Skeletal muscle cell (primary cell): ENCODE measurements around the gene STX11.

Experiments
- DNase-seq: peaks from one replicate; pipeline ENCODE4 v3.0.0-alpha.2; 2010; ENCODE audit warnings: low read depth
- H3K4me3 ChIP-seq: 2 replicates; pipeline ENCODE4 v1.5.1; 2011; ENCODE audit warnings: low read depth, mild to moderate bottlenecking, control low read depth, low read length, moderate library complexity

The STX11 gene

GRCh38 chr6:144195671-144196270 lies 45.5 kb downstream of the STX11 start:
- H3K4me3 ChIP-seq: no peak overlapping the region

GRCh38 chr6:144197919-144198318 lies 47.6 kb downstream of the STX11 start:
- H3K4me3 ChIP-seq: no peak overlapping the region
- no peak for DNase-seq

More at GRCh38 chr6:144195671-144196270, 45.5 kb downstream of the STX11 start:
- DNase-seq: no peak

- H3K4me3 ChIP-seq: no peak overlapping the region
- no peak for DNase-seq
Measured at GRCh38 chr6:144202879-144203468, 52.7 kb downstream of the STX11 start.

- no peak for DNase-seq
- no peak overlapping the region for H3K4me3 ChIP-seq
Measured at GRCh38 chr6:144211160-144211559, 60.8 kb downstream of the STX11 start.

DNA sequence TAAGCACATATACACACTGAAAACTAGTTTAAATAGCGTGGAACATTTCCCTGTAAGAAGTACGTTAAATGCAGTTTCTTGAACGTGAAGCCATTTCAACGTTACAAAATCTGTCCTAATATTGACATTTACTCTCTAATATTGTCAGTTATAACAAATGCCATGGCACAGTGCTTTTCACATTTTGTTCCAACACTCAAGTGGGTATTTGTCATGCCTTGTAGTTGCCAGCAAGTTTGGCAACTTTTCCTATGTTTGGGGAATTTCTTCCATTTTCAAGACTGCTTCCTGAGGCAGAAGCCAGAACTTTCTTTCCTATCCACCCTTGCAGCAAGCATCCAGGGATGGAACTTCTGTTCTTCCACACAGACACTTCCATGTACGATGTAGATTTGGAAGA lies 63.0 kb downstream of the STX11 start:
- no peak for DNase-seq
- H3K4me3 ChIP-seq: no peak overlapping the region

GRCh38 chr6:144214029-144214428 lies 63.7 kb downstream of the STX11 start:
- no peak for DNase-seq
- no peak overlapping the region for H3K4me3 ChIP-seq

DNA sequence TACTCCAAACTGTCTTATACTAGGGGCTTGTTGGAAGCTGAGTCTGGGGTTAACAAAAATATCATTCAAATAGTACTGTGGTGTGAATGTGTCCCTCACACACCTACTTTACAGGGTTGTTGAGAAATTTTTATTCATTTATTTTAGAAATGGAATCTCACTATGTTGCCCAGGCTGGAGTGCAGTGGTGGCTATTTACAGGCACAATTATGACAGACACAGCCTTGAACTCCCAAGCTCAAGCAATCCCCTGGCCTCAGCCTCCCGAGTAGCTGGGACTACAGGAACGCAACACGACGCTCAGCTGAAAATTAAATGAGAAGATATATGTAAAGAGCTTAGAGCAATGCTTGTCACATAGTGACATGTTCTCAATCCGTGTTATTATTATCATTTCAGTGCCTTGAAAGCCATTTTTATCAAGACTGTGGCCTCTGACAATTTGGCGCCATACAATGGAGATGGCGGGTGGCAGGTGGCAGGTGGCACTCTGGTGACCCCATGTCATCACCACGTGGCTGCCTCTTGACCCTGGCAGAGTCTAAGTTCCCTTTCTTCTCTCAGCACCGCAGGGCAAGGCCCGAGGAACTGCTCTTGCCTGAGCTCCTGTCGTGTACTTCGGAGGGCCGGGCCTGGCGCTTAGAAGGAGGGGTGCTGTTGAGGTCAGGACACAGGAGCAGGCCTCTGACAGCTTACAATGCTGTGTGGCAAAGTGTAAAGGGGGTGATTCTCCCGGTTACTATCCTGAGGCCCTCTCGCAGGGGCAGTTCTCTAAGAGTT lies 64.5 kb downstream of the STX11 start:
- H3K4me3 ChIP-seq: no peak overlapping the region
- no peak for DNase-seq

GRCh38 chr6:144215402-144215931 lies 65.2 kb downstream of the STX11 start:
- no peak for DNase-seq
- peak overlapping the region; percentile 61 for H3K4me3 ChIP-seq

GRCh38 chr6:144215932-144216667 lies 65.8 kb downstream of the STX11 start:
- peak overlapping the region; percentile 61 for H3K4me3 ChIP-seq
- DNase-seq: peak; percentile 89

DNA sequence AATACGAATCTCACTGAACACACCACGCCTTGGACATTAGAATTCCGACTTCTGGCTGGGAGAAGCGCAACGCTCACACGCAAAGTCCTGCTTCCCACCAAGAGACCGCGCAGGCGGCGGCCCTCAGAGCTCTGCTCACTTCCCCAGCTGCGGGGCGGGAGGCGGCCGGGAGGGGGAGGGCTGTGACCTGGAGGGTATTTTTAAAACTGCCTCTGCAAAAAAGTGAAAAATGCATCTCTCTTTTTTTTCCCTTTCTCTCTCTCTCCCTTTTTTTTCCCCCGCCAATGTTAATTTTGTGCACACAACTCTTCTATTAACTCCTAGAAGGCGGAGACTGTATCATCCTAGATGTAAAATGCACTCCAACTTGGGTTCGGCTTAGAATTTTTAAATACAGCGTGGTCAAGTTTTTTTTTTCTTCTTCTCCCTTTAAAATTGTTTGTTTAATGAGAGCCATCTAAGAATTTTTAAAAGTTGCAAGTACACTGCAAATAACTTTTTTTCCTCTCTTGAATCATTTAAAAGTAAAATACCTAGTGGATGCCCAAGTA lies 66.4 kb downstream of the STX11 start:
- peak overlapping the region; percentile 61 for H3K4me3 ChIP-seq
- DNase-seq: no peak

- no peak for DNase-seq
- H3K4me3 ChIP-seq: peak overlapping the region; percentile 61
Measured at GRCh38 chr6:144217264-144217663, 66.9 kb downstream of the STX11 start.

DNA sequence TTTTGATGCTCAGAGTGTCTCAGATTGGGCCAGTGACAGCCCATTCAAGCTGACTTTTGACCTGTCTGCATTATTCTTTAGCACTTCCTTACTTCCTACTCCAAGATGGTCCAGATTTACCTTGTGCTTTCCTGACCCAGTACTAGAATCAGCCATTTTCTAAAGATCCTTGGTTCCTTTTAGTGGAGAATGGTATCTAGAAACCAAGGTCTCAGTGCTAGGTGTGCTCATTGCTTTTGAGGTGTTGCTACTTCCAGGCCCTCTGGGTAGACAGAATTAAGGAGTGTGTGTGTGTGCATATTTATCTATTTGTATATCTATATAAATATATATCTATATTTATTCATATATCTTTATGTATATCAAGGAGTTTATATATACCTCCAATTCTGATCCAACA lies 67.5 kb downstream of the STX11 start:
- no peak for DNase-seq

DNA sequence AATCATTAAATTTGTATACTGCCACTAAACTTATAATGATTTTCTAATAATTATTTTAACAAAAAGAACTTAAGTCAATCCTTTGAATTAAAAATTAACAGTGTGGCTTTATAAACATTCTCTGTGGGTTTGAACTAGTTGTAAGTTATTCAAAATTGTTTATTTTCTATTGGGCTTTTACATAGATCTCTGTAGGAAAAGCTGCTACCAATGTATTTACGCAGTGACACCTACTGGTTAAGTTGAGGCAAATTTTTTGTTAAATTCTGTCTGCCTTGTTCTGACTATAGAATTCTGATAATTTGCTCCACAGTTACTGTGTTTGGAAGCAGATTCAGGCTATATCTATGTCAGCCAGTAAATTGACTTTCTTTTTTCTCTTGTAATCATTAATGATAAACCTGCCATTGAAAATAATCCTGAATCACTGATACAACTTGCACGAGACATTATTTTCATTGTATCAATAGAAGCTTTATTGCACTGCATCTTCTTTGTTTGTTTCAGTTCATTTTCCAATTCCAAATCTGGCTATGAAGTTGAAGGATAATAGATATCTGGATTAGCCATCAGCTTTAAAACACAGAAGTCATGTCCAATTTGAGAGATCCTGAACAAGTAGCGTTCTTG lies 68.9 kb downstream of the STX11 start:
- no peak overlapping the region for H3K4me3 ChIP-seq
- DNase-seq: peak; percentile 23

More for the DNA sequence above, 67.5 kb downstream of the STX11 start:
- H3K4me3 ChIP-seq: no peak overlapping the region

DNA sequence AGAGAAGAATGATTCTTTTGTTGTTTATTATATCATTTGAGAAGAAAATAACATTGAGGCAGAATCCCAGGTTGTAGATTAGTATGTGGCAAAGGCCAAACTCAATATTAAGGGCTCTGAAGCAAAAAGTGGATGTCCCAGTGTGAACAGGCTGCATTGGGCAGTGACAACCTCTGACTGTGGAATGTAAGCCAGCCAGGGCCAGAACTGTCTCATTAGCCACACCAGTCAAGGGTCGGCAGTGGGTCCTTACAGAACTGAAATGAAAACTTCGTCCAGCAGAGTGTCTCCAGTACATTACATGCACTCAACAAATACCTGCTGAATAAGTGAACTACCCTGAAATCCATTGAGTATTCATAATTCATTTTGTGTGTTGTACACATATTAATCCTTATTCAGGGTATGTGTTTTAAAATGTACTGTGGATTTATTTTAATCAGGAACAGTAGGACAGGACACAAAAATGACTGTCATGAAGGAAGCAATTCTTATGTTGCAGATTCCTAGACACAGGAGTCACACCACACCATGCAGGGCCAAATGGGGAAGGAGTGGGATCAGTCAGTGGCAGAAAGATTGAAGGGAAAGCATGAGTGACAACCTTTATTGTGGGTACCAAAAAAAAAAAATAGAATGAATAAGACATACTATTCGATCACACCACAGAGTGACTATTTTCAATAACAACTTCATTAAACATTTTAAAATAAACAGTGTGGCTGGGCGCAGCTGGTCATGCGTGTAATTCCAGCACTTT lies 69.9 kb downstream of the STX11 start:
- no peak overlapping the region for H3K4me3 ChIP-seq
- DNase-seq: no peak

DNA sequence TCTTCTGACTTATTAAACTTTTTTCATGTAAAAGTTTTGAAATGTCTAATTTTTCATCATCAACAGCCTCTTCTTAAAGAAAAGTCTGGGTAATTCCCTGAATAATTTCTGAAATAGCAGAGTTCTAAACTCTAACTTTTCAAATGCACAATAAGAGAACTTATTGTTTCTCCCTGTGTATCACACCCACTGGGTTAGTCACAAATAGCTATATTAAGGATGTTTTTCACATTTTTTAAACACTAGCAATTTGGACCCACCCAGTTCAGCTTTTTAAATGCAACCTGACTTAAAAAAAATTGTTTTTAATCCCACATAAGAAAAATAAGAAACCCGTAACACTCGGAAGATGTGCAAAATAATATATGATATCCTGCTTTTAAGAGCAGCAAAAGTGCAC lies 73.4 kb downstream of the STX11 start:
- DNase-seq: no peak
- H3K4me3 ChIP-seq: no peak overlapping the region

- no peak for DNase-seq
- H3K4me3 ChIP-seq: no peak overlapping the region
Measured at GRCh38 chr6:144231721-144232120, 81.4 kb downstream of the STX11 start.

GRCh38 chr6:144232176-144232831 lies 82.0 kb downstream of the STX11 start:
- DNase-seq: no peak

DNA sequence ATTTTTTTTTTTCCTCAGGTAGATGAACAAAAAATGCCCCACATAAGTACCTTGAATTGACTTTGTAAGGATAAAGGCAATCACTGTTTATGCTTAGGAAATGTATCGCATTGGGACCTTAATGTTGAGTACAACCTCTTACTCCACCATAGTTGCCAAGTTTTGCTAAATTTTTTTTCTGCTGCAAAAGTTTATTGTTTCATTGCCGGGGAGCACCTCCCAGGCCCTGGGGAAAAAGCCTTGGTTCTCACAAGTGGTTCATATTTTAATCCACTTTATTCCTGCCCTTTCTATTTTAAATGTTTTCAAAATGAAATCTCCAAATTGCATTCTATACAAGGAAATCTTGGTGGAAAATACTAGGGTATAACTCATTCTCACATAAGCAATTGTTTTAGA lies 82.5 kb downstream of the STX11 start:
- DNase-seq: no peak
- H3K4me3 ChIP-seq: no peak overlapping the region

More at GRCh38 chr6:144232176-144232831, 82.0 kb downstream of the STX11 start:
- H3K4me3 ChIP-seq: no peak overlapping the region
